COLO668 (cell line): ENCODE data around the gene TNFRSF1B.
A peak's percentile ranks its signal among the peaks of the same experiment; 100 is the strongest.

Experiments used
- DNase-seq: peaks from one replicate; lab custom pipeline; 2025; ENCODE audit not compliant: unreplicated experiment; lab: John Stamatoyannopoulos, UW

TNFRSF1B gene

DNA sequence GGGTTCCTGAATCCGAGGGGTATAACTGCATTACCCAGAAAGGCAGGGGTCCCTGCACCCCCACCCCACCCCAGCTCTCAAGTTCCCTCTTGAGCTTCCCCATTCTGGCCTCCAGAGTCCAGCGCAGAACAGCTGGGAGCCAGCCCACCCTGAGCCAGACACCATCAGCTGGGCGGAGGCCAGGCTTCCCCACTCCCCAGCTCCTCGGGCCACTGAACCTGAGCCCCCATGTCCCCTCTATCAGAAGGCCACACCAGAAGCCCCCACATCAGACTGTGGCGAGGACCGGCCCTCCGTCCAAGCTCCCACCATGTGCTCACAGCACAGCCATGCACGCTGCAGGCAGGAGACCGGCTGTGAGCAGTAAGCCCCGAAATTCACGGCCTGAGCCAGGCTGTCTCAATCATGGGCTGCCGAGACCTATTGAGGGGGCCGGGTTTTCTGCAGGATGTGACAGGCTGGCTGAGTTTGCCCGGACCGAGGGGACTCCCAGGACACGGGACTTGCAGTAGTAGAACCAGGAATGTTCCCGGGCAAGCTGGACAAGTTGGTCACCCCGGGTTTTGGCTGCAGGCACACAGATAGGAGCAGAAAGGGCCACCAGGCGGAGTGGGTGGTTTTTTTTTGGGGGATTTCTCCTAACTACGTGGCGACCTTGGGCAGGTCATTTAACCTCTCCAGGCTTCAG lies 25.5 kb upstream of the TNFRSF1B start:
- no peak for DNase-seq

DNA sequence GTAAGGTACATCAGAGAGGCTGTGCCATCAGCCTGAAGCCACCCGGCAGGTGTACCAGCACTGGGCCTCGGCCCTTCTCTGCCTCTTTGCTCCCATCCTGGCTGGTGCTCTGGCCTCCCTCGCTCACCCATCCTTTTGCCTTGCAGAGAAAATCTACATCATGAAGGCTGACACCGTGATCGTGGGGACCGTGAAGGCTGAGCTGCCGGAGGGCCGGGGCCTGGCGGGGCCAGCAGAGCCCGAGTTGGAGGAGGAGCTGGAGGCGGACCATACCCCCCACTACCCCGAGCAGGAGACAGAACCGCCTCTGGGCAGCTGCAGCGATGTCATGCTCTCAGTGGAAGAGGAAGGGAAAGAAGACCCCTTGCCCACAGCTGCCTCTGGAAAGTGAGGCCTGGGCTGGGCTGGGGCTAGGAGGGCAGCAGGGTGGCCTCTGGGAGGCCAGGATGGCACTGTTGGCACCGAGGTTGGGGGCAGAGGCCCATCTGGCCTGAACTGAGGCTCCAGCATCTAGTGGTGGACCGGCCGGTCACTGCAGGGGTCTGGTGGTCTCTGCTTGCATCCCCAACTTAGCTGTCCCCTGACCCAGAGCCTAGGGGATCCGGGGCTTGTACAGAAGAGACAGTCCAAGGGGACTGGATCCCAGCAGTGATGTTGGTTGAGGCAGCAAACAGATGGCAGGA lies 24.5 kb upstream of the TNFRSF1B start:
- no peak for DNase-seq

DNA sequence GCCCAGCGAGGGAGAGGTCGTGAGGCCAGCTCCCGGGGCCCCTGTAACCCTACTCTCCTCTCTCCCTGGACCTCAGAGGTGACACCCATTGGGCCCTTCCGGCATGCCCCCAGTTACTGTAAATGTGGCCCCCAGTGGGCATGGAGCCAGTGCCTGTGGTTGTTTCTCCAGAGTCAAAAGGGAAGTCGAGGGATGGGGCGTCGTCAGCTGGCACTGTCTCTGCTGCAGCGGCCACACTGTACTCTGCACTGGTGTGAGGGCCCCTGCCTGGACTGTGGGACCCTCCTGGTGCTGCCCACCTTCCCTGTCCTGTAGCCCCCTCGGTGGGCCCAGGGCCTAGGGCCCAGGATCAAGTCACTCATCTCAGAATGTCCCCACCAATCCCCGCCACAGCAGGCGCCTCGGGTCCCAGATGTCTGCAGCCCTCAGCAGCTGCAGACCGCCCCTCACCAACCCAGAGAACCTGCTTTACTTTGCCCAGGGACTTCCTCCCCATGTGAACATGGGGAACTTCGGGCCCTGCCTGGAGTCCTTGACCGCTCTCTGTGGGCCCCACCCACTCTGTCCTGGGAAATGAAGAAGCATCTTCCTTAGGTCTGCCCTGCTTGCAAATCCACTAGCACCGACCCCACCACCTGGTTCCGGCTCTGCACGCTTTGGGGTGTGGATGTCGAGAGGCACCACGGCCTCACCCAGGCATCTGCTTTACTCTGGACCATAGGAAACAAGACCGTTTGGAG lies 23.7 kb upstream of the TNFRSF1B start:
- DNase-seq, result no peak

DNA sequence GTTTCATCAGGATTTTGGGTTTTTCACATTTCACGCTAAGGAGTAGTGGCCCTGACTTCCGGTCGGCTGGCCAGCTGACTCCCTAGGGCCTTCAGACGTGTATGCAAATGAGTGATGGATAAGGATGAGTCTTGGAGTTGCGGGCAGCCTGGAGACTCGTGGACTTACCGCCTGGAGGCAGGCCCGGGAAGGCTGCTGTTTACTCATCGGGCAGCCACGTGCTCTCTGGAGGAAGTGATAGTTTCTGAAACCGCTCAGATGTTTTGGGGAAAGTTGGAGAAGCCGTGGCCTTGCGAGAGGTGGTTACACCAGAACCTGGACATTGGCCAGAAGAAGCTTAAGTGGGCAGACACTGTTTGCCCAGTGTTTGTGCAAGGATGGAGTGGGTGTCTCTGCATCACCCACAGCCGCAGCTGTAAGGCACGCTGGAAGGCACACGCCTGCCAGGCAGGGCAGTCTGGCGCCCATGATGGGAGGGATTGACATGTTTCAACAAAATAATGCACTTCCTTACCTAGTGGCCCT lies 23.1 kb upstream of the TNFRSF1B start:
- DNase-seq, result peak; percentile 41

DNA sequence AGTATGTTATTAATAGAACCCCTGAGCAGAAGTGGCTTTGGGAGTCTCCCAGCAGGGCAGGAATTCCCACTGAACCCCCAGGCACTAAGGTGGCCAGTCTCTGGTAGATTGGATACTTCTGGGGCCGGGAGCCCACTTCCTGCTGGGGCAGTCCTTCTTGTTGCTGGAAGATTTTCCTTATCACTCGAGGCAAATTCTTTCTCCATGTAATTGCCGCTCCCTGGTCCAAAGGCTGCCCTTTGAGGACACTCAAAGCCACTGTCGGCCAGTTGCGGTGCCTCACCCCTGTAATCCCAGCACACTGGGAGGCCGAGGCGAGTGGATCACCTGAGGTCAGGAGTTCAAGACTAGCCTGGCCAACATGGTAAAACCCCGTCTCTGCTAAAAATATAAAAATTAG lies 22.6 kb upstream of the TNFRSF1B start:
- no peak for DNase-seq

DNA sequence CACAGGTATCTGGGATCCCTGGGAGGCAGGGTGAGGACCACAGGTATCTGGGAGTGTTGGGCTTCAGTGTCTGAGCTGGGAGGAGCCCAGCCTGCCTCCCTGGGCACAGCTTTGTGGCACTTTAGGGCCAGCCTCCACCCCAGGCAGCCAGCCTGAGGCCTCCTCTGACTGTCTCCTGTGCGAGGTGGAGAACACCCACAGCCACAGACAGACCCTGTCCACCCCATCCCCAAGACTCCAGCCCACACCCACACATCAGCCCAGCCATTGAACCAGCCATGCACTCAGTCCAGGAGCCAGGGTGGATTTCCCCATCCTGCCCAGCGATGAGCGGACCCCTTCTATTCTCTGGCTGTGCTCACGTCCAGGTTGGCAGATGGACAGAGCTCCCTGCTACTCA lies 21.8 kb upstream of the TNFRSF1B start:
- DNase-seq, result no peak

DNA sequence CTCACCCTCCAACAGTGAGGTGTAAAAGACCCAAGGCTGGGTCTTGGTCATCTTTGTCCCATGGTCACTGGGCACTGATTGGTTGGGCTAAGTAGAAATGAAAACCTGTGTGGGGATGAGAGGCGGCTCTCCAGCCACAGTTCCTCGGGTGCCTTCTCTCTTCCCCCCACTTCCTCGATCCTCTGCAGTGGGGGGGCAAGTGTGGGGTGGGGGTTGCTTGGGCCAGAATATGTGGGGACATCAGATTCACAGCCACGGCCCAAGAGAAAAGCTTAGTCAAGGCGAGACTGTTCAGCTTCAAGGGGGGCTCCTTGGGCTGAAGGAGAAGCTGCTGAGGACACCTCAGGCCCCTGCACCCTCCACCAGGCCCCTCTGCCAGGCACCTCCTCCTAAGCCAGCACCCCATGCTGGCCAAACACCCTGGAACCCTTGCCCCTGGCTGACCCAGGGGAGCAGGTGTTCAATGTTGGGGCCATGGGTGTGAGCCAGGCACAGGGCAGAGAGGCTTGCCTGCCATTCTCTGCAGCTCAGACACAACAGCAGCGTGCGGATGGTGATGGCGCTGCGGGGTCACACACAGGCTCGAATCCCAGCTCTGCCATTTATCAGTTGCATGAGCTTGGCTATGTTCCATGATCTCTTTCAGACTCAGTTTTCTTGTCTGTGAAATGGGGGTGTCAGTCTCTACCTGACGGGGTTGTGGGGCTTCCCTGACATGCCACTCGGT lies 21.0 kb upstream of the TNFRSF1B start:
- no peak for DNase-seq

DNA sequence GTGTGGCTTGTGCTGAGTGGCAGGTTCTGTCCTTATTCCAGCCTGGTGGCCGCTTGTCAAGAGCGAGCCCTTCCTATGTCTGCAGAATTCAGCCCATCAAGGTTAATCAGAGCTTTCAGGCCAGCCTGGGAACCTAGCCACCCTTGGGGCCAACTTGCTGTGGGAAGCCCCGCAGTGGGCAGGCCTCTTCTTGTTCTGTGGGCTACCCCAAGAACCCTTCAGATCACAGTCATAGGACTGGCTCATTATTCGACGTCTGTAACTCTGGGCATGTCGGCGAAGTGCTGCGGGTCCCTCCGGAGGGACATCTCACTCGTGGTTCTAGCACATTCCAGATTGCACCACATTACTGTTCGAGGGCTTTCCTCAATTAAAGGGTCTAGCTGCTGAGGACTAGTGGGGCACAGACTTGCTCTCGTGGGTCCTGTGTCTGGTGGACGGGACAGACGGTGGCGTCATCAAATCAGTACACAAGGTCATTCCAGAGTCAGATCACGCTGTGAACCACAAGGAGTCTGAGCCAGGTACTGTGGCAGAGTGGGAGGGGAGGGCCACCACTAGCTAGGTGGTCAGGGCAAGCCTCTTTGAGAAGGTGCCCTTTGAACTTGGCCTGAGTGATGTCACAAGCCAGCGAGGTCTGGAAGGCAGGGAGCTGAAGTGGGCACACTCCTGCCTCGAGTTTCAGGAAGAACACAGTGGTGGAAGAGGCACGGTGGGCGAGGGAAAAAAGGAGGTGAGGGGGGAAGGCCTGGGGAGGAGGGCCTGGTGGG lies 20.3 kb upstream of the TNFRSF1B start:
- DNase-seq, result no peak

DNA sequence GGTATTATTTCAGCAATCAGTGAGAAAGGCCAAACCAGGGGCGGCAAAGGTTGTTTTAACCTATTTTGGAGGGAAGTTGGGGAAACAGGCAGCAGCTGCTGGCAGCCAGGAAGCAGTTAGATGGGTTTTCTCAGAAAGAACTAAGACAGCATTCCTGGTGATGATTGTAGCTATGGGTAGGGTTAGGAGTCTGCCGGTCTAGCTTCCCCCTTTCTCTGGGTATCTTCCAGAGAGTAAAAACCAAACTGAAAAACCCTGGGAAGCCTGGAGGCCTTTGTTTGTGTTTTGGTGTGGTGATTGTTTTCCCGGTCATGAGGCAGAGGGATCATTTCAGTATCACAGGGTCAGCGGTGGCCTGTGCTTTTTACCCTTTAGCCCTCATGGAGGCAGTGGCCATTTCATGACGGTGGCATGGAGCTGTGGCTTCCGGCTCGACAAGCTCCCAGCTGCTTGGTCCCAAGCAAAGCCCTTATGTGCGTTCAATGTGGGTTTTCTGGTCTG lies 19.5 kb upstream of the TNFRSF1B start:
- no peak for DNase-seq

DNA sequence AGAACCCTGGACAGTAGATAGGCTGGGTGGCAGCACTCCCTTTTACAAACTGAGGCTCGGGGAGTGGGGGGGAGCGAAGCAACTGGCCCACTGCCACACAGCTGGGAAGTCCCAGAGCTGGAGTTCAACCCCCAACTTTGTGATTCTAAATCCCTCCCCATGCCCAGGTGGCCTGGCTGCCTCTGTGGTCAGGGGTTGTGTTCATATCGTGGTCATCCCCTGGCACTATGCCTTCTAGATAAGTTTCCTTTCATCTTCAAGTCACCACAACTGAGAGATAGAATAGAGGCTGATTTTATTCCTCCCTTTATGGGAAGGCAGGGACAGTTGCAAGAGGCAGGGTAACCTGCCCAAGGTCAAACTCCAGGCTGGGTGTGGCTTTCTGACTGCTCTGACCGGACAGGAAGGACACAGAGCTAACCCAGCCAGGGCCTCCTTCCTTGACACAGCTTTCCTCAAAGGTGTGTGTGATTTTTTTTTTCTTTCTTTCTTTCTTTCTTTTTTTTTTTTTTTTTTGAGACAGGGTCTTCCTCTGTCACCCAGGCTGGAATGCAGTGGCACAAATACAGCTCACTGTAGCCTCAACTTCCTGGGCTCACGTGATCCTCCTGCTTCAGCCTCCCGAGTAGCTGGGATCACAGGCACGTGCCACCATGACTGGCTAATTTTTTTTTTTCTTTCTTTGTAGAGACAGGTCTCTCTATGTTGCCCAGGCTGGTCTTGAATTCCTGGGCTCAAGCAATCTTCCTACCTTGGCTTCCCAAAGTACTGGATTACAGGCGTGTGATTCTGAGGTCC lies 18.4 kb upstream of the TNFRSF1B start:
- no peak for DNase-seq

DNA sequence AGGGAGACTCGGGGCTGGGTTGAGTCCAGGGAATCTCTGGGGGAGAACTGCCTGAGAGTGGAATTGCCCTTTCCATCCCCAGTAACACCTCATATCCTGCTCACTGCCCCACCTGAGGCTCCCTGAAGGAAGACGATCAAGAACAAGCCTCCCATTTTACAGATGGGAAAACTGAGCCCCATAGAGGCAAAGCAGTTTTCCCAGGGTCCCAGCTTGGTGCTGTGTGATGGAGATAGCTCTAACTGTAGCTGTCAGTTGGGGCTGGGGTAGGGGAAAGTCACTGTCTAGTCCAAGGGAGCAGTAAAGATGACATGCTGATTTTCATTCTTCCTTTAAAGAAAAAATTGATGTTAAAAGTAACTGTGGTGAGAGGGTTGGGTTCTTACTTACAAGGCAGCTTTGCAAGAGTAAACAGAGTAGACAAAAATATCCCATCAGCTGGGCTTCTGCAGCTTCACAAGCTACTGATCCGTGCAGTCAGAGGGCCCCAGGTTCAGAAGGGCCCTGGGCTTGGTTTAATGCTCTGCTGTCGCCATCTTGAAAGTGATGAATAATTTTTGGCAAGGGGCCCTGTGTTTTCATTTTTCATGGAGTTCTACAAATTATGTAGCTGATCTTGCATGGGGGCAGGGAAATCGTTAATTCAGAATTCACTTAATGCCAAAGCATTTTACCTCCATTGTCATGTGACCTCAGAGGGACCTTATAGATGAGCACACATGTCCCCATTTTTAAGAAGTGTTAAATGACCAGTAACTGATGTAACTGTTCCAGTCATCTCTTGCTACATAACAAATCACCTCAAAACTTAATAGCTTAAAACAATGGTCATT lies 17.6 kb upstream of the TNFRSF1B start:
- DNase-seq, result no peak

DNA sequence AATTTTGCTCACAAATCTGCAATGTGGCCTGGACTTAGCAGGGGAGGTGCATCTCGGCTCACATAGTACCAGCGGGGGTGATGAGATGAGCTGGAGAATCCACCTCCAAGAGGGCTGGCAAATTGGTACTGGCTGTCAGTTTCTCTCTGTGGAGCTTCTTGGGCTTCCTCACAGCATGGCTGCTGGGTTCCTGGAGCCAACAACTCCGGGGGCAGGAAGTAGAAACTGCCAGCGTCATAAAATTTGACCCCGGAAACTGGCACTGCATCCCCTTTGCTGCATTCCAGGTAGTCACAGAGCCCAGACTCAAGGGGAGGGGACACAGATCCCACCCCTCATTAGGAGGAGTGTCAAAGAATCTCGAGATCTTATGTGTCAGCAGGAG lies 17.0 kb upstream of the TNFRSF1B start:
- DNase-seq, result no peak

DNA sequence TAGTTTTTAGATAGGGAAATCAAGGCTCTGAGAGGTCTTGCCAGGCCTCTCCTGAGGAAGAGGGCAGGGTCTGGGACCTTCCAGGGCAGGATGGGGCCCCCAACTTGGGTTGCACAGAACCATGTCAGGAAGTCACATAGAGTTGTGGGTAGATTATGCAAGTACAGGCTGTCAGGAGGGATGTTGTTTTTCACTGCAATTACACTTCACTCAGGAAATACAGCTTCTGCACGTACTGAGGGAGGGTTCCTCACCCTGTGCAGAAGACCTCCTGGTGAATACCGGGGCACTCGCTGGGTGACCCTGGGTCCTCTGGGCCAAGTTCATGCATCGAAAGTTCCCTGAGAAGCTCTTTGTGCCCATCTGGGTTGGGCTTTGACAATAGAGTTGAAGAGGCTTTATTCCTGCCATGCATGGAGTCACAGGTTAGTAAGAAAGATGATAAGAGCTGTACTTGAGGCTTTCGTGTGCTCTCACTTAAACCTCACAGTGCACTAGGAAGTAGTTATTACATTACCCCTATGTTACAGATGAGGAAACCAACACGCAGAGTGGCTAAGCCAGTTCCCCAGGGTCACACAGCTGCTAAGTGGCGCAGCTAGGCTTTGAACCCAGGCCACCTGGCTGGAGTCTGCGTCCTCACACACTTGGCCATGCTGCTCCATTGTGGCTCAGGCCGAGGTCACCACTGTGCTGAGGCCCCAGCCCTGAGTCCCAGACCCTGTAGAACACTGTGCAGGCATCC lies 16.2 kb upstream of the TNFRSF1B start:
- no peak for DNase-seq

DNA sequence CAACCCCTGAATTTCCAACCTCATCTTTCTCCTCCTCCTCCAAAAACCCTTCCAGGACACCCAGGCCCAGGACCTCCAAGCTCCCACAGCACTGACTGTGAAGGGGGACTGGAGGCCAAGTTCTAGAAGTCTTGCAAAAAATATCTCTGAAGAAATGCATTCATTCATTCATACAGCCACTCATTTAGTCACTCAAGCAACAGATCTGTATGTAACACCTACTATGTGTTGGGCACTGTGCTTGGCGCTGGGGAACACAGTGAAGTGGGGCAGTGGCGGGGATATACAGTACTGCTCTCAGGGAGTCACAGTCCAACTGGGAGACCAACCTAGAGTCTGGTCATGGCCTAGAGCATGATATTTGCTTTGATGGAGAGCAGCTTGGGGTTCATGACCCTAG lies 15.3 kb upstream of the TNFRSF1B start:
- no peak for DNase-seq

DNA sequence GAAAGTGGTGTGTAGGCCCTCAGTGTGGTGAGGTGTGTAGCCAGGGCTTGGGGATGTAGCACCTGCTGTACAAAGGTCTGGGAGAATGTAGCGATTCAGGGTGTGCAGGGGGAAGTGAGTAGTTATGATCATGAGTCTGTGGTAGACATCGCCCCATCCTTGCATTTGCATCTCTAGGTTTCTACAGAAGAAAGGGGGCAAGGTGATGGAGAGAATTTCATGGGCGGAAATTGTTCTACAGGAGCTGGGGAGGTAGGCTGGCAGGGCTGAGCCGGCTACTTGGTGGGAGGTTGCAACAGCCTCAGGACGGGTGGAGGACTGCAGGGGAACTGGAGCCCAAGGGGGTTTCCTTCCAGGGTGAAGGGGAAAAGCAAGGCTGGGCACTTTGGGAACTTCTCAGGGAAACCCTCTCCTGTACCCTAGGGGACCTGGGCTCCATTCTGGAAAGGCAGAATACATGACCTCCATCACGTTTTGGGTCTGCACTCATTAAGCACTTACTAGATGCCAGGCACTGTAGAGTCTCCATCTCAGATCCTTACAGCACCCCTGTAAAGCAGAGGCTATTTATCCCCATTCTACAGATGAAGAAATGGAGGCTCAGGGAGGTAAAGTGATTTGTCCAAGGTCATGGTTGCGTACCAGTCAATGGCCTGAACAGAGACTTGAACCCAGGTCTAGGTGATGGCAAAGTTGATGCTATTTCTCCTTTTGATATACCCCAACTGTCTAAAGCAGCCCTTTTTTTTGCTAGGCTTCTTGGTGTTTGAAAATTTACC lies 14.5 kb upstream of the TNFRSF1B start:
- no peak for DNase-seq

DNA sequence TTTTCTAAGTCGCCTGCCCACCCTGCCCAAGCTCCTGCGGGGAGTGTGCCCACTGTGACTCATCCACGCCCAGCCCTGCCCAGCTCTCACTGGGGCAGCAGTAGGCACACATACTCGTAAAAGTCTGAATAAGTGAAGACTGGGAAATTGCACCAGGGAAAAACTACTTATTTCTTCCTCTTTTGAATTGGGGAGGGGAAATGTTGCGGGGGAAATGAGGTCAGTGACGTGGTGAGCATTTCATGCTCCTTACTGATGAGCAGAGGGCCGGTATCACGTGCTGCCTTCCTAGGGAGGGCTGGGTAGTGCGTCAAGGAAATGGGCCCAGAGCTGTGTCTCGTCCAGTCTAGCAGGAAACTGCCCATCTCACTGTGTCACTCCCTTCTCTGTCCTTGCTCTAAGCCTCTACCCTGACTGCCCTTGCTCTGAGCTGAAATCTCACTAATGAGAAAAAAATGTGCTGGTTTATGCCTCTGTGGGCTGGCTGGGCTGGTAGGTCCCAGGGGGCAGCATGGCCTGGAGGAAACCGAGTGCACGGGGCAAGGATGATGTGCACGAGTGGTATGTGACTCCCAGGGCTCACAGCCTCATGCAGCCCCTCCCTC lies 13.5 kb upstream of the TNFRSF1B start:
- DNase-seq, result no peak

DNA sequence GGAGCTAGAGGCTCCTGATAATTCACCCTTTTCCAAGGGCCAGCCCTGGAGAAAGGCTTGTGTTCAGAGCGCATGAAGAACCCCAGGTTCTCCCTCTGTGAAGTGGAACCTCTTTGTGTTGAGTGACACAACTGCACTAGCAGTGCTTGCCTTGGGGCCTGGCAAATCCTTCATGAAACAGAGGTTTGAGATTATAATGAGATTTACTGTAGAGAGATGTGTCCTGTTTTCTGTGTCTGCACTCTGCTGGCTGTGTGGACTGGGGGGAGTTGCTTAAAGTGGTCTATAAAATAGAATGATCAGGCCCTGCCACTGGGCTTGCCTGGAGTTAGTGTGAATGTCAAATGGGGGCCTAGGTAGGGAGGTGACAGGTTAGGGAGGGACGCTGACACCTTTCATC lies 11.5 kb upstream of the TNFRSF1B start:
- no peak for DNase-seq
